ENCODE data around the gene PEAK1.

The PEAK1 gene

GRCh38 chr15:77333166-77333565 lies 86.7 kb downstream of the PEAK1 start:
- no peak overlapping the region for H3K27ac ChIP-seq
- H3K4me3 ChIP-seq = no peak overlapping the region

- Histone ChIP-seq H3K27ac (no peak overlapping the region), H3K4me3 (no peak overlapping the region)
Measured at GRCh38 chr15:77329202-77329601, 90.7 kb downstream of the PEAK1 start.

GRCh38 chr15:77327844-77328529 lies 91.9 kb downstream of the PEAK1 start:
- no peak overlapping the region for H3K27ac ChIP-seq
- H3K4me3 ChIP-seq = no peak overlapping the region

- no peak overlapping the region for H3K27ac ChIP-seq
- no peak overlapping the region for H3K4me3 ChIP-seq
Measured at GRCh38 chr15:77327168-77327567, 92.7 kb downstream of the PEAK1 start.

GRCh38 chr15:77326366-77326765 lies 93.5 kb downstream of the PEAK1 start:
- Histone ChIP-seq H3K27ac (no peak overlapping the region), H3K4me3 (no peak overlapping the region)

- Histone ChIP-seq H3K27ac (peak overlapping the region in 5 of 21 experiments; percentile 2 to 59 (median 10)), H3K4me3 (no peak overlapping the region)
Measured at GRCh38 chr15:77312523-77312922, 107.4 kb downstream of the PEAK1 start.

GRCh38 chr15:77311618-77312398 lies 108.1 kb downstream of the PEAK1 start:
- Histone ChIP-seq H3K4me3 (no peak overlapping the region), H3K27ac (peak overlapping the region in 3 of 21 experiments; percentile 3 to 38 (median 10))

GRCh38 chr15:77311020-77311419 lies 108.9 kb downstream of the PEAK1 start:
- Histone ChIP-seq H3K27ac (no peak overlapping the region), H3K4me3 (no peak overlapping the region)

- Histone ChIP-seq H3K4me3 (no peak overlapping the region), H3K27ac (no peak overlapping the region)
Measured at GRCh38 chr15:77309392-77309791, 110.5 kb downstream of the PEAK1 start.

GRCh38 chr15:77305953-77306352 lies 114.0 kb downstream of the PEAK1 start:
- Histone ChIP-seq H3K4me3 (no peak overlapping the region), H3K27ac (no peak overlapping the region)

- H3K27ac ChIP-seq = no peak overlapping the region
Measured at GRCh38 chr15:77296773-77297337, 123.0 kb downstream of the PEAK1 start.

GRCh38 chr15:77295446-77295845 lies 124.5 kb downstream of the PEAK1 start:
- Histone ChIP-seq H3K27ac (no peak overlapping the region), H3K4me3 (no peak overlapping the region)

More at GRCh38 chr15:77296773-77297337, 123.0 kb downstream of the PEAK1 start:
- no peak overlapping the region for H3K4me3 ChIP-seq

GRCh38 chr15:77292969-77293558 lies 126.8 kb downstream of the PEAK1 start:
- no peak overlapping the region for H3K27ac ChIP-seq
- H3K4me3 ChIP-seq = no peak overlapping the region

- Histone ChIP-seq H3K27ac (no peak overlapping the region), H3K4me3 (no peak overlapping the region)
Measured at GRCh38 chr15:77291107-77291506, 128.8 kb downstream of the PEAK1 start.

- H3K27ac ChIP-seq = no peak overlapping the region
- H3K4me3 ChIP-seq = no peak overlapping the region
Measured at GRCh38 chr15:77287385-77287784, 132.5 kb downstream of the PEAK1 start.

- H3K27ac ChIP-seq = no peak overlapping the region
- no peak overlapping the region for H3K4me3 ChIP-seq
Measured at GRCh38 chr15:77285057-77285997, 134.6 kb downstream of the PEAK1 start.

GRCh38 chr15:77282333-77282732 lies 137.6 kb downstream of the PEAK1 start:
- H3K4me3 ChIP-seq = no peak overlapping the region
- peak overlapping the region in 4 of 21 experiments; percentile 12 to 67 (median 44) for H3K27ac ChIP-seq

GRCh38 chr15:77276943-77277342 lies 143.0 kb downstream of the PEAK1 start:
- H3K27ac ChIP-seq = no peak overlapping the region
- no peak overlapping the region for H3K4me3 ChIP-seq

- Histone ChIP-seq H3K4me3 (no peak overlapping the region), H3K27ac (peak overlapping the region in 3 of 21 experiments; percentile 0 to 27 (median 9))
Measured at GRCh38 chr15:77276096-77276495, 143.8 kb downstream of the PEAK1 start.
